ENCODE results near the gene TIMM22. TPM values are rescaled to one million over a fixed set of nuclear protein-coding genes. Genes with fewer than 3 reads are reported as not detected.

Gene TIMM22
- total RNA-seq, 2 donors from 2014 or later, result 8.0 to 8.4 TPM

DNA sequence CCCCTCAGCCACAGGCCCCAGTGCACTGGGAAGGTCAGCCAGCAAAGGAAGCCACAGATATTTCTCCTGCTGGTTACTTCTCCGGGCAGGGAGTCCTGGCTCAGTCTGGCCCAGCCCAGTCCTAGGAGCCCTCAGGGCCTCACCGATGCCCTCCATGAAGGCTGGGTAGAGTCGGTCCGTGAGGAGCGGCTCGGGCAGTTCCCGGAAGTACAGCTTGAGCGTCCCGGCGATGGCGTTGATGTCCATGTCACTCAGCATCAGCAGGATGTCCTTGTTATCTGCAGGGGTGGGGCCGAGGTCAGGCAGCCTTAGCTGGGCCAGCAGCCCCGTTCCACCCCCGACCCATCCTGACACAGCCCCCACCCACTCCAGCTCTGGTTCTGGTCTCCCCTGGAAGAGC lies 13.7 kb downstream of the TIMM22 start:
- intact Hi-C loops (cut with DNase I), result no loop called here
- DNase-seq (ENCODE audit: low spot score), result no peak

DNA sequence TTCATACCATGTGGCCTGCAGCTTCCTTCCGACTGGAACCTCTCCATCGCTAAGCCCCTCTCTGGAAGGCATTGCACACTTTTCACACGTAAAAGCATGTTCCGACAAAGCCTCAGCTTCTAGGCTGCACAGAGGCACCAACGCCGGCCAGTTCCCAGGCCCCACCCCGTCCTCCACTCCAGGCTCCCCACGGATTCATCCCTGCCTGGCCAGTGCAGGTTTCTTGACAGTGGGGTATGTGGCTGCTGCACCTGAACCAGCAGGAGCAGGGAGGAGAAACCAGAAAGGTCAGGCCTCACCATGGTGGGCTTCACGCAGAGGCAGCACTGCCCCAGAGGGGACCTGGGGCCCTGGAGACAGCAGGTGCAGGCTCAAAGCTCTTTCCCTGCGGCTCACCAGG lies 14.2 kb downstream of the TIMM22 start:
- intact Hi-C loops (cut with DNase I), result no loop called here
- DNase-seq (ENCODE audit: low spot score), result no peak

DNA sequence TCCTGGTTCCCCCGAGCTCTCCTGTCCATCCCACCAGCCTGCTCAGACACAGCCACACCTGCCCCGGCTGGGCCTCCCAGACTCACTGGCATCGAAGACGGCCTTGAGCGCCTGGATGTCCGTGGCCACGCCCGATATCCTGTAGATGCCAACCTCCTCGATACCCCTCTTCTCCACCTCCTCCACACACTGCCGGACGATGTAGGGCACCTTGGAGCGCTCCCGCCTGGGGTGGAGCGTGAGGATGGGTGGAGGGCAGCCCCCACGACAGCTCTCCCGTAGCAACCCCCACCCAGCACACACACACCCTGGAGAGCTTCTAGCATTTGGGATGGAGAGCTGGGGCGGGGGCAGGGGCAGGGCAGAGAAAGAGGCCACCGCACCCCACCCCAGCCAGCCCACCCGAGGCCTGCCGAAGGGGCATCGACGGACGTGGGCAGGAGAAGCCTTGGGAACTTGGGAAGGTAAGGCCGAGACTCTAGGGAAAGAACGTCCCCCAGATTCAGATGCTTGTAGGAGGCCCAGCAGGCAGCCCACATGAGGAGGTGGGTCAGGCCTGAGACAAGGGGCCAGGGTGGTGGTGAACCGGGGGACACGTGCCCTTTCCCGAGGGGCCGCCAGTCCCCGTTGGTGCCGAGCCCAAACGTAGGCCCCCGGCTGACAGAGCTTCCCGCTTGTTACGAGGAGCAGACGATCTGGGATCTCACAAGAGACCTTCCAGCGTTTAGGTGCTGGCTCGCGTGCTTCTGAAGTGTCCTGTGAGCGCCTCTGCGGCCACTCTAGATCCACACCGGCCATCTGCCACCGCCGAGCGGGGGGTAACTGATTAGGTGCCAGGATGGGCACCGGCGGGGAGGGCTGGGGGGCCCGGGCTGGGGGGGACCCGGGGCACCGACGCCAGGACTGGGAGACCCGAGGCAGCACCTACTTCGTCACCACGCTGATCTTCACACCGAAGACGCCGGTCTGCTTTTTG lies 15.1 kb downstream of the TIMM22 start:
- no peak for DNase-seq (ENCODE audit: low spot score)
- intact Hi-C loops (cut with DNase I), result no loop called here

DNA sequence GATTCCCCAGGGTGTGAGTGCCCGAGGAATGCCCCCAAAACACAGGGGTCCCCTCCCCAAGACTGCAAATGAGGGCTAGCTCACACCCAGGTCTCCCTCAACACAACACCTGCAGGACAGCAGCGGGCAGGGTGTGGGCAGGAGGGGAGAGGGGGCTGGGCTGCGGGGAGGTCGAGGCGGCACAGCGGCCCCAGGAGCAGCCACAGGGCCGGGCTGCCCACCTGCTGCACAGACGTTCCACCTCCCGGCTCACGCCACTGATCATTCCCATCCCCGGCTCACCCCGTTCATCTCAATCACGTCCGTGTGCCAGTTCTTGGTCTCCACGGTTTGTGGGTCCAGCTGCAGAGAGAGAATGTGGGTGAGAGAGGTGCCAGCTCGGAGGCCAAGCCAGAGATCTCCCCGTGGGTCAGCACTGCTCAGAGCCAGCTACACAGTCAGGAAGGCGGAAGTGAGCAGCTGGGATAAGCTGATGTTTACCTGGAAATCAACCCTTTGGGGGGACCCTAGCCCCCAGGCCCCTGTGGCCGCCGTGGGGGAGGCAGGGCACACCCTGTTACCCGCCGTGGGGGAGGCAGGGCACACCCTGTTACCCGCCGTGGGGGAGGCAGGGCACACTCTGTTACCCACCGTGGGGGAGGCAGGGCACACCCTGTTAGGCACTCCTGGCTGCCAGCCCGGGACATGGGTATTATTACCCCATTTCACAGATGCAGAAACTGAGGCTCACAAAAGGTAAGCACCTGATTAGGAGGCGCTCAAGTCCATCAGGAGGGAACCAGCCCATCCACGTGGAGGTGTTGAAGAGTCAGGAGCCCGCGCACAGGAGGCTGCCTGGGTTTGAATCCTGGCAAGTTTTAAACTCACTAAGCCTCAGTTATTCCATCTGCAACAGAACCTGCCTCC lies 16.1 kb downstream of the TIMM22 start:
- DNase-seq (ENCODE audit: low spot score), result no peak
- intact Hi-C loops (cut with DNase I), result no loop called here

DNA sequence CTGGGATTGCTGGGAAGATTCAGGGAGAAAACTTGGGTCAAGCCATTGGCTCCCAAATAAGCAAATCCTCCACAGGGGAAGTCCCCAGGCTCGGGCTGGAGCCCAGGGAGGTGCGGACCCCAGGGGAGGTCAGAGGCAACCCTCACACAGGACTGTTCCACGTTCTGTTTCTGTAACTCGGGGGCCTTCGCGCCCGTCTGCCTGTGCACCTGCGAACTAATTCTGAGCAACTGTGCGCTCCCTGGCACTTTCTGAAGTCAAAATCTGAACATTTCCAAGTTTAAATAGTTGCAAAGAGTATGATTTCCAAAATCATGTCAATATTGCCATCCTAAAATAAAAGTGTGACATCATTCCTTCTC lies 16.8 kb downstream of the TIMM22 start:
- intact Hi-C loops (cut with DNase I), result no loop called here
- no peak for DNase-seq (ENCODE audit: low spot score)

DNA sequence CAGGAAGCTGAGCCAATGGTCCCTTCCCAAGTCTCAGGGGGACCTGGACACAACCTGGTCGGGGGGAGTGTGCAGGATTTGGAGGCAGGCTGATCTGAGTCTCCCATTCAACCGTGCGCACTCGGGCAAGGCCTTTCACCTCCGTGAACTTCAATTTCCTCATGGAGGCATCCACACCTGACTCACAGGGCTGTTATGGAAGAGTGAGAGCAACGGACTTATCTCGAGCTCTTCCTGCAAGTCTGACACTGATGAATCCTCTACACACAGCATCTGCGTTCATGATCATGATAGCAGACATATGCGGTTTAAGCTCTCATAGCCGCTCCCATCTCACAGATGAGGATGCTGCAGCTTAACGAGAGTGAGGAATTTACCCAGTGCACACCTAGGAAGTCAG lies 21.6 kb downstream of the TIMM22 start:
- DNase-seq (ENCODE audit: low spot score), result no peak

DNA sequence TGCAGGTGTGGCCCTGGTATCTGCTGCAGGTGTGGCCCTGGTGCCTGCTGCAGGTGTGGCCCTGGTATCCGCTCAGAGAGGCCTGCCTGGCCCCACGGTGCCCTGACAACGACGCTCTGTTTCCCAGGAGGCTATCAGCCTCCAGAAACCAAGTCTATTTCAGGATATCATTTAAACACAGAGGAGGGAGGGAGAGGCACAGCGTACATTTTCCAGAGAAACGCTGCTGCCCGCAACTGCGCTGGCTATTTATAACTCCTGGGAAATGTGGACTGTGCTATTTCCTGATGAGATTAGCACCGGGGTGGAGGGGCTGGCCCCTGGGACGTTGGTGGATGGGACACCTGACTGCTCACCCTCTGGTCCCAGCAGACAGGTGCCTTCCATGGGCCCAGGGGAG lies 22.5 kb downstream of the TIMM22 start:
- DNase-seq (ENCODE audit: low spot score), result no peak
- intact Hi-C loops (cut with DNase I), result no loop called here

More for the DNA sequence above, 21.6 kb downstream of the TIMM22 start:
- intact Hi-C loops (cut with DNase I), result no loop called here

DNA sequence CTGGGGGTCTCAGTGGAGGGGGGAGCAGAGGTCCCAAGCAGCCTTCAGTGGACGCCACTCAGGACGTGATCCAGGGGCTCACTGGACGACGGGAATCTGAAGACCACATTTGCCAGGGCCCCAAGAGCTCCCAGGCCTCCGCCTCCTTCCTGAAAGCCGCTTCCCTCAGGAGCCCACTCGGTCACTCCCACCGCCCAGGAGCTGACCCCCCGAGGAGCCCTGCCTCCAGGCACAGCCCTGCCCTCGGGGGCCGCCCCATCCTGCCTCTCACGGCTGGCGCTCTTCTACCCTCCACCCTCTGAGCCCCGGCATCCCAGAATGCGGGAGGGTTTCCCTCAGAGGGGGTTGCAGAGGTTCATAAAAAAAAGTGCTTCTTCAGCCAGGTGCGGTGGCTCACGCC lies 24.2 kb downstream of the TIMM22 start:
- intact Hi-C loops (cut with DNase I), result no loop called here
- no peak for DNase-seq (ENCODE audit: low spot score)

DNA sequence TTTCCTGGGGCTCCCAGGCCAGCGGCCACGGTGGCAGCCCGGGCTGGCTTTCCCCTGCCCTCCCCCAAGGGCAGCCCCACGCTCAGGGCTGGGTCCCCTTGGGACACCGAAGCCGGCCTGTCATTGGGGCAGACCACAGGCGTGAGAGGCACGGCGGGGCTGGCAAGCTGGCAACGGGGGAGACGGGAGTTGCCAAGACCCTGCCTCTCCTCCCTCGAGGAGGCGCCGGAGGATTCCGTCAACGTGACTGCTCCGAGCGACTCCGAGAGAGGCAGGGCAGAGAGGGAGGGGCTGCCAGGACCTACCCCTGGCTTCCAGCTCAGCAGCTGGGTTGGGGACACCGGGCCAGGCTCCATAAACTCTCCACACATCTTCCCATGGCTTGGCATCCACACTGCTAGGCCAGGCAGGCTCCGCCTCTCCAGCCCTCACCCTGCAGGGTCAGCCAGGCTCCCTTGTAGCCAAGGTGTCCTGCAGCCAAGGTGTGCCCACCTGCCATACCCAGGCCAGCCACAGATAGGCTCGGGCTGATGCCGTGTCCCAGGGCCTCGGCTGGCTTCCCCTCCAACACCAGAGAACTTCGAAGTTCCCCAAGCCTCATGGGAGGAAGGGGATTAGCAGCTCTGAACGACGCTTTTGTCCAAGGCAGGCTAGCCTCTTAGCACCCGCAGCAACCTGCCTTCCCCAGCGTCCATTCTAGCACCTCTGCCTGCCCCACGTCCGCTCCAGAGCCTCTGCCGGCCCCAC lies 25.5 kb downstream of the TIMM22 start:
- intact Hi-C loops (cut with DNase I), result no loop called here
- DNase-seq (ENCODE audit: low spot score), result no peak

DNA sequence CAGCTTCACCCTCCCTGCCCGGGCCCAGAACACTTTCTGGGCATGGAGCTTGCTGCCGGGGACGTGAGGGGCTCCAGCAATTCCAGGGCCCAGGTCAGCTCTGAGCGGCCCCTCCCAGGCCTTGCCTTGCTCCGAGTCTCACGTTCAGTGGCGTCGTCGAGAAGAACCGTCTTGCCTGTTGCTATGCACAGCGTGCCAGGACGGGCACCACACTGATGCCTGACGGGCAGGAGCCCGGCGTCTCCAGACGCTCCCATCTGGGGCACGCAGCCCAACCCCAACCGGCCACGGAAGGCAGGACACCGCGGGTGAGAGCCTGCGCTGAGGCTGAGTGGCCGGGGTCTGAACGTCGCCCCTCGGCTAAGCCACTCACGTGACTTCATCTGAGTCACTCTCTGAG lies 27.1 kb downstream of the TIMM22 start:
- intact Hi-C loops (cut with DNase I), result no loop called here

DNA sequence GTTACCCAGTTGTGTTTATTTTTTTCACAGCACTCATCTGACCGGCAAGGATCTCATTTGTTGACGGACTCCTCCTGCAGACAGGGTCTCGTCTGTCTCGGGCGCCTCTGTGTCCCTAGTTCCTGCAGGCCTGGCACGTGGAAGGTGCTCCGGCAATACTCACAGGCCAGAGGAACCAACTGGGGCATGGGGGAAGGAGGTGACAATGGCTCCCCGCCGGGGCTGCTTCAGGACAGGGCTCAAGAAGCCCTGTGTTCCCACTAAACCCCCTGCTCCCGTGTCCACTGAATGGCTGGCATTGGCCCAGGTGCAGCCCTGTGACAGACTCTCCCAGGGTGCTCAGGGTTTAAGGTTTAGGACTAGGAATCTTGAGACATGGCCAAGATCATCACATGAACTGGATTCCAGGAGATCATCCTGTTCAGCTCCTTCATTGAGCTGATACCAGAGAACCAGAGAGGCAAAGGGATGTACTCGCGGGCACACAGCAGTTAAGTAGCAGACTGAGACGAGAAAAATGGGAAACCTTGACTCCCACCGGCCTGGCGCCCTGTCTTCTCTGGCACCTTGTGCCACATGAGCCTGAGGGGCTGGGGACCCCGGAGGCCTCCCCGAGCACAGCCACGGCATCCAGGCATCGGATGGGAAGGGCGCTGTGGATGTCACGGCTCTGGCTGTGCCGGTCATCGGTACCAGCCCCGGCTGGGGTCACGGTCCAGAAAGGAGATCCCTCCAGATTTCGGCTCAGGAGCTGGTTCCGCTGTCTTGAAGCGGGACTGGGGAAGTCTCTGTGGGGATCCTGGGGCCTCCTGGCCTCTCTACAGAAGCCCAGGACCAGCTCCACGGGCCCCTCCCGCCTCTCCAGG lies 29.0 kb downstream of the TIMM22 start:
- intact Hi-C loops (cut with DNase I), result no loop called here

More for the DNA sequence above, 27.1 kb downstream of the TIMM22 start:
- DNase-seq (ENCODE audit: low spot score), result no peak

DNA sequence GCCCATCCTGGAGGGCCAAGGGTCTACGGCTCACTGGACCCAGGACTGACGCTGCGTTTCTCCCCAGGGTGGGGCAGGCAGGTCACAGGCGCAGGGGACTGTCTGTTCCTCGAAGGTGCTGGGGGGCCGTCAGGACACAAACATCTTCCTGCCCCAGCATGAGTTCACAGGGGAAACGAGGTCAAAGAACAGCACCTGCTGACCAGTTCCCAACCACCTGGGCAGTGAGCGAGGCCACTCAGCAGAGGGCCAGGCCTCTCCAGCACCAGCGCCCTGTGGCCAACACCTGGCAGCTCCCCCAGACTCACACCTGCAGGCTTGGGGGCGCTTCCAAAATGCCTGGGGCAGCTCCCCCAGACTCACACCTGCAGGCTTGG lies 29.7 kb downstream of the TIMM22 start:
- intact Hi-C loops (cut with DNase I), result no loop called here
- no peak for DNase-seq (ENCODE audit: low spot score)

More for the DNA sequence above, 29.0 kb downstream of the TIMM22 start:
- DNase-seq (ENCODE audit: low spot score), result no peak

DNA sequence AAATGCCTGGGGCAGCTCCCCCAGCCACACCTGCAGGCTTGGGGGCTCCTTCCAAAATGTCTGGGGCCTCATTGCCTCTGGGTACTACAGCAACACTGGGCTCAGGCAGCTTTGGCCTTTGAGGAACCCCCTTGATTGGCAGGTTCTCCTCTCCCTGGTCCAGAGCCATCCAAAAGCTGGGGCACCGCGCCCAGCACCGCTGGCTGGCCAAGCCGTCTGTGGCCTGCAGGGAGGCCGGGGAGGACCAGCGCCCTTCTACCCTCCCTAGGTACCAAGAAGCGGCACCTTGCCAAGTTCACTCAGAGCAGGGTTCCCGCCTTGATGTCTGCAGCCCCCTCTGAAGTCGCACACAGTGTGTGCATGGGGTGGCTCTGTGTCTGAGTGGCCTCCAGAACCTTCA lies 30.1 kb downstream of the TIMM22 start:
- intact Hi-C loops (cut with DNase I), result no loop called here
- DNase-seq (ENCODE audit: low spot score), result no peak

DNA sequence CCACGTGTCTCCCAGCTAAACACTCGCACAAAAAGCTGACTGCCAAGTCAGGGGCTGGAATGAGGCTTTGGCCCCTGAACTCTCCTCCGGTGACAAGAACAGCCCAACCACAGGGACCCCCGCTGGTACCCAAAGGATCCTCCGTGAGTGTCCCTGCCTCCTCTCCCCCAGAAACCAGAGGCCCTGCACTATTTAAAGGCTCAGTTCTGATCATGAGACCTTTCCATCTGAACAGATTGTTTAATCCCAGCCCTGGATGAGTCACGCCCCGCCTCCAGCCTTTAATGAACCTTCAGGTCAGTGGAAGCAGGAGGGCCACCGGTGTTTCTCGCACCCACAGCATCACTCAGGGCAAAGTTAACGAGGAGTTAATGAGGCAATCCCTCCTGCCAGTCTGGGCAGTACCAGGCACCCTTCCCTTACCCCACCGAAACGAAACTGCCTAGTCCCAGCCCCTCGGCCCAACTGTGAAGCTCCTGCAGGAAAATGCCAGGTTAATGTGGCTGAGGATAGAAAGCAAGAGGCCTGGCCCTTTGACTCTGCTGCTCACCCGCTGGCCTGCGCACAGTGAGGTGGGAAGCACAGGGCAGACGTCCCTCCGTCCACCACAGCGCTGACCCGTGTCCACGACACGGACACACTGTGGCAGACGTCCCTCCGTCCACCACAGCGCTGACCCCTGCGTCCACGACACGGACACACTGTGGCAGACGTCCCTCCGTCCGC lies 32.4 kb downstream of the TIMM22 start:
- intact Hi-C loops (cut with DNase I), result no loop called here
- no peak for DNase-seq (ENCODE audit: low spot score)

DNA sequence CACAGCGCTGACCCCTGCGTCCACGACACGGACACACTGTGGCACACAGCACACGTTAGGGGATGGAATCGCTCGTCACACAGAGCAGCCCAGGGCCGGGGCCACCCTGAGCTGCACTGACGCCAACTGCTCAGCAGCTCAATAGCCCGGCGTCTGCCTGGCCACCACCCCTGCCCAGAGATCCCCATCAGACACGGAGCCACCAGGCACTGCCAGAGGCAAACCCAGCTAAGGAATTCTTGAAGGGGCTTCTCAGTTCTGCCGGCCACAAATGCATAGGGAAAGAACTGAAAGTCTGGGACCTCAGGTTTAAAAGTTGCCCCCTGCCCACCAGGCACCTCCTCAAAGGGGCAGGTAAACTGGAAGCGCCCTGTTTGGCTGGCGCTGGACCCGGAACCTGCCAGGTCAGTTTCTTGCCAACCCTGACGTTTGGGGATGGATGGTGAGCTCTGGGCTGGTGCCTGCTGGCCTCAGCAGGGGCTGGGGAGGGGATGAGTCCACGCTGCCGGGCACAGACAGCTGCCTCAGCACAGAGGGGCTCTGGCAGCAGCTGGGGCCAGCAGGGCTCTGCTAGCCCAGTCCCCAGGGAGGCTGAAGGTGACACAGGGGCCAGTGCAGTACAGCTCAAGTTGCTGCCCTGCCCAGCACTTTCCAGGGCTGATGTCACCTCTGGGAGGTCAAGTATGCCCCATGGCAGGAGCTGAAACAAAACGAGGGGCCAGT lies 33.2 kb downstream of the TIMM22 start:
- no peak for DNase-seq (ENCODE audit: low spot score)
- intact Hi-C loops (cut with DNase I), result no loop called here

DNA sequence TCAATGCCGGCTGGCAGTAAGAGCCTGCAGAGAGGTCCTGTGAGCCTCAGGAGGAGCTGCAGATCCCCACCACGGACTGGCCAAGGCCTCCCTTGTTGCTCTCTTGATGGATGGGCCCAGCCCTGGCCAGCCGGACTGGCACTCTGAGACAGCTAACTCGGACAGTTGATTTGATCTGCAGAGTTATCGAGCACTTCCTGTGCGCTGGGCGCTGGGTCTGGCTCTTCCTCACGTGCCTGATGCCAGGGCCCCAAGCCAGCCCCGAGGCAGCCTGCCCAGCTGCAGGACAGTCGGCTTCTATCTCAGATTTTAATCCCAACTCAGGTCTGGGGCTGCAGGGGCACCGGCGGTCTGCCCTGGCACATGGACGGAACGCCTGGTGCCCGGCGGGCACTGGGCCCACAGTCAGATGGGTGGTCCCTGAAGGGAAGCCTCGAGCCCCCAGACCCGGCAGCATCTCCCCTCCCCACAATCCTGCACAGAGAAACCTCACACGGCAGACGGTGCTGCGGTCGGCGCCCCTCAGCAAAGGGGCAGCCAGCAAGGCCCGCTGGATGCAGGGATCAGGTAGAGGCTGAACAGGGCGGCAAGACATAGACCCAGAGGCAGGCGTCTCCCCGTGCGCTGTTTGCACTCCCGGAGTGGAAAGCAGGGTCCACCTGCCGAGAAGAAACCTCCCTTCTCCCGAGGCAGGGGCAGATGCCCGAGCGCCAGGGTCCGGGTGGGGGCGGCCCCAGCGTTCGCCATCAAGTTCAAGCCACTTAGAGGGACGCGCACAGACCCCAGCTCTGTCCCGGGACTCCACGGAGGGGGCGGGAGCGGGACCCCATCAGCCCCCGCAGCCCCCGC lies 34.0 kb downstream of the TIMM22 start:
- no peak for DNase-seq (ENCODE audit: low spot score)
- intact Hi-C loops (cut with DNase I), result no loop called here

DNA sequence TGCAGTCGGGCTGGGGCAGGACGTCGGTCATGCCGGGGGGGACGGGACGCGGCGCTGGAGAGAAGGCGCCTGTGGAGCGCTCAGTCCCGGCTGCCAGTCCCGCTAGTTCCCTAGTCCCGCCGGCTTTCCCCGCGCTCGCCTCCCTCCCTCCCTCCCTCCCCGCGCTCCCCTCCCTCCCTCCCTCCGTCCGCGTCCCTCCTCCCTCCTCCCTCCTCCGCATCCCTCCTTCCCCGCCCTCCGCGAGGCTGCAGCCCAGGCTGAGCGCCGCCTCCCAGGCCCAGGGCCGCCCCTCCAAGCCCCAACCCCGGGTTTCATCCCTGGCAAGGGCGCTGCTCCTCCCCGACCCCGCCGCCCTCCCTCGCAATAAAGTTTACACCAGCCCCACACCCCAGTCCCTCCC lies 34.8 kb downstream of the TIMM22 start:
- DNase-seq (ENCODE audit: low spot score), result no peak
- intact Hi-C loops (cut with DNase I), result no loop called here
